ENCODE measurements around the gene AKAP10. TPM values are rescaled to one million over a fixed set of nuclear protein-coding genes. Genes with fewer than 3 reads are reported as not detected.
A peak's percentile ranks its signal among the peaks of the same experiment; 100 is the strongest.

AKAP10 gene
- total RNA-seq, 1 experiment from 2014 or later, result 36.8 TPM

- BruUV-seq (replicated peaks), result no TSS peak
- intact Hi-C loops (cut with micrococcal nuclease; ENCODE audit: unreplicated experiment), result no loop called here
- no peak overlapping the region for H3K4me3 ChIP-seq (ENCODE audit: low read depth, low read length, poor library complexity, severe bottlenecking)
- H3K27ac ChIP-seq (ENCODE audit: low read depth, low read length, poor library complexity, severe bottlenecking), result no peak overlapping the region
- TF ChIP-seq EZH2 (IDR thresholded peaks at IDR 0.05; ENCODE audit: borderline replicate concordance, low read depth, low read length, poor library complexity, severe bottlenecking), result no peak
- TF ChIP-seq CTCF (conservative IDR thresholded peaks at IDR 0.05; ENCODE audit: low read depth, low read length), result no peak
- no peaks in the 10 kb centered on the region for H3K27me3 ChIP-seq (replicated peaks; ENCODE audit: insufficient read depth, low read depth, low read length, poor library complexity)
- CTCF ChIA-PET, result no interaction called here
- DNase-seq (ENCODE audit: low spot score), result no peak
- H3K4me1 ChIP-seq (ENCODE audit: insufficient read depth, low read length, poor library complexity, severe bottlenecking), result no peaks in the 10 kb centered on the region
- H3K9me3 ChIP-seq (ENCODE audit: low read depth, low read length, poor library complexity, severe bottlenecking), result no peaks in the 10 kb centered on the region
- H3K36me3 ChIP-seq (ENCODE audit: insufficient read depth, low read length, poor library complexity, severe bottlenecking), result peaks cover 27% of the 10 kb centered on the region
- POLR2A ChIA-PET (ENCODE audit: low non-redundant PET), result no interaction called here
These were observed 76.8 kb downstream of the AKAP10 start for GRCh38 chr17:19900809-19901208.

GRCh38 chr17:19897903-19898302 is 79.7 kb downstream of the AKAP10 start:
- ChIA-PET CTCF (no interaction called here), POLR2A (ENCODE audit: low non-redundant PET) (no interaction called here)
- Histone ChIP-seq H3K4me3 (ENCODE audit: low read depth, low read length, poor library complexity, severe bottlenecking) (no peak overlapping the region), H3K27me3 (replicated peaks; ENCODE audit: insufficient read depth, low read depth, low read length, poor library complexity) (no peaks in the 10 kb centered on the region), H3K36me3 (ENCODE audit: insufficient read depth, low read length, poor library complexity, severe bottlenecking) (peaks cover 2% of the 10 kb centered on the region), H3K4me1 (ENCODE audit: insufficient read depth, low read length, poor library complexity, severe bottlenecking) (no peaks in the 10 kb centered on the region), H3K27ac (ENCODE audit: low read depth, low read length, poor library complexity, severe bottlenecking) (no peak overlapping the region), H3K9me3 (ENCODE audit: low read depth, low read length, poor library complexity, severe bottlenecking) (no peaks in the 10 kb centered on the region)
- DNase-seq (ENCODE audit: low spot score), result peak; percentile 10
- BruUV-seq (replicated peaks), result no TSS peak
- TF ChIP-seq CTCF (conservative IDR thresholded peaks at IDR 0.05; ENCODE audit: low read depth, low read length), result no peak
- TF ChIP-seq EZH2 (IDR thresholded peaks at IDR 0.05; ENCODE audit: borderline replicate concordance, low read depth, low read length, poor library complexity, severe bottlenecking), result no peak
- intact Hi-C loops (cut with micrococcal nuclease; ENCODE audit: unreplicated experiment), result no loop called here

- POLR2A ChIA-PET (ENCODE audit: low non-redundant PET), result no interaction called here
These were observed 80.4 kb downstream of the AKAP10 start for GRCh38 chr17:19897090-19897837.

More at GRCh38 chr17:19897090-19897837, 80.4 kb downstream of the AKAP10 start:
- no peak for DNase-seq (ENCODE audit: low spot score)
- Histone ChIP-seq H3K36me3 (ENCODE audit: insufficient read depth, low read length, poor library complexity, severe bottlenecking) (no peaks in the 10 kb centered on the region), H3K27me3 (replicated peaks; ENCODE audit: insufficient read depth, low read depth, low read length, poor library complexity) (no peaks in the 10 kb centered on the region), H3K4me1 (ENCODE audit: insufficient read depth, low read length, poor library complexity, severe bottlenecking) (no peaks in the 10 kb centered on the region), H3K4me3 (ENCODE audit: low read depth, low read length, poor library complexity, severe bottlenecking) (no peak overlapping the region), H3K27ac (ENCODE audit: low read depth, low read length, poor library complexity, severe bottlenecking) (no peak overlapping the region), H3K9me3 (ENCODE audit: low read depth, low read length, poor library complexity, severe bottlenecking) (no peaks in the 10 kb centered on the region)
- TF ChIP-seq EZH2 (IDR thresholded peaks at IDR 0.05; ENCODE audit: borderline replicate concordance, low read depth, low read length, poor library complexity, severe bottlenecking) (no peak), CTCF (conservative IDR thresholded peaks at IDR 0.05; ENCODE audit: low read depth, low read length) (no peak)
- CTCF ChIA-PET, result no interaction called here
- intact Hi-C loops (cut with micrococcal nuclease; ENCODE audit: unreplicated experiment), result no loop called here
- BruUV-seq (replicated peaks), result no TSS peak
